Stimulated activated naive CD8-positive, alpha-beta T cell treated with anti-CD3 and anti-CD28 coated beads, Interleukin-15, amount 100 ng/mL, for 72 hours (primary cell): Measurements from ENCODE around the gene ZNF396.
A peak's percentile ranks its signal among the peaks of the same experiment; 100 is the strongest.

Experiments
- ATAC-seq: fragments of 150-1000 bp; cut with Tn5 transposase; 2 replicates; pipeline ENCODE4 v1.10.0; 2021; ENCODE audit warnings: mild to moderate bottlenecking, moderate library complexity
- DNase-seq, 2 donors: peaks; one replicate each; pipeline ENCODE4 v3.0.0; 2021 to 2022
- H3K27ac Mint-ChIP-seq, 2 donors: one replicate each; pipeline ENCODE4 v1.8.0; 2022; ENCODE audit warnings: mild to moderate bottlenecking in 2 of 2, mixed read lengths in 2 of 2, moderate library complexity in 2 of 2
- H3K27me3 Mint-ChIP-seq: one replicate; pipeline ENCODE4 v1.8.0; 2022; ENCODE audit warnings: mixed read lengths
- H3K4me1 Mint-ChIP-seq: one replicate; pipeline ENCODE4 v1.8.0; 2022; ENCODE audit warnings: mild to moderate bottlenecking, mixed read lengths
- H3K4me3 Mint-ChIP-seq, 2 donors: one replicate each; pipeline ENCODE4 v1.8.0; 2022; ENCODE audit warnings: mild to moderate bottlenecking in 2 of 2, mixed read lengths in 2 of 2, moderate library complexity in 1 of 2
- H3K9me3 Mint-ChIP-seq, 2 donors: one replicate each; pipeline ENCODE4 v1.8.0; 2022; ENCODE audit warnings: mixed read lengths in 2 of 2

ZNF396 gene

GRCh38 chr18:35362531-35362930 is 14.6 kb downstream of the ZNF396 start:
- no peaks in the 10 kb centered on the region for H3K4me1 Mint-ChIP-seq
- peaks cover 20% of the 10 kb centered on the region for H3K27me3 Mint-ChIP-seq
- no peak overlapping the region for H3K4me3 Mint-ChIP-seq
- no peak for DNase-seq
- H3K27ac Mint-ChIP-seq, result no peak overlapping the region
- H3K9me3 Mint-ChIP-seq, result peaks cover 0 to 5% of the 10 kb centered on the region in 2 donors
- no peak for ATAC-seq

GRCh38 chr18:35361570-35362321 is 15.4 kb downstream of the ZNF396 start:
- H3K4me3 Mint-ChIP-seq, result no peak overlapping the region
- H3K27ac Mint-ChIP-seq, result no peak overlapping the region
- H3K27me3 Mint-ChIP-seq, result peaks cover 20% of the 10 kb centered on the region
- DNase-seq (no peak), ATAC-seq (no peak)
- peaks cover 0 to 5% of the 10 kb centered on the region in 2 donors for H3K9me3 Mint-ChIP-seq
- H3K4me1 Mint-ChIP-seq, result no peaks in the 10 kb centered on the region

GRCh38 chr18:35355140-35355618 is 22.0 kb downstream of the ZNF396 start:
- Mint-ChIP-seq H3K27me3 (peaks cover 2% of the 10 kb centered on the region), H3K4me3 (no peak overlapping the region), H3K9me3 (peaks cover 15% of the 10 kb centered on the region in 2 donors), H3K27ac (no peak overlapping the region), H3K4me1 (no peaks in the 10 kb centered on the region)
- ATAC-seq, result peak; percentile 100
- DNase-seq, result peak; percentile 42 to 70

GRCh38 chr18:35352778-35353177 is 24.4 kb downstream of the ZNF396 start:
- H3K27me3 Mint-ChIP-seq, result no peaks in the 10 kb centered on the region
- H3K9me3 Mint-ChIP-seq, result peaks cover 15% of the 10 kb centered on the region in 2 donors

GRCh38 chr18:35352283-35352682 is 24.9 kb downstream of the ZNF396 start:
- Mint-ChIP-seq H3K27me3 (no peaks in the 10 kb centered on the region), H3K4me1 (no peaks in the 10 kb centered on the region), H3K9me3 (peaks cover 15% of the 10 kb centered on the region in 2 donors), H3K4me3 (no peak overlapping the region), H3K27ac (no peak overlapping the region)
- DNase-seq, result no peak
- ATAC-seq, result no peak

More at GRCh38 chr18:35352778-35353177, 24.4 kb downstream of the ZNF396 start:
- Mint-ChIP-seq H3K4me3 (no peak overlapping the region), H3K4me1 (no peaks in the 10 kb centered on the region), H3K27ac (no peak overlapping the region)
- ATAC-seq (no peak), DNase-seq (no peak)

- H3K4me1 Mint-ChIP-seq, result peaks cover 23% of the 10 kb centered on the region
- H3K27me3 Mint-ChIP-seq, result no peaks in the 10 kb centered on the region
- peaks cover 11 to 15% of the 10 kb centered on the region in 2 donors for H3K9me3 Mint-ChIP-seq
- no peak for DNase-seq
- no peak for ATAC-seq
- H3K27ac Mint-ChIP-seq, result no peak overlapping the region
- no peak overlapping the region for H3K4me3 Mint-ChIP-seq
Measured at GRCh38 chr18:35348001-35348400, 29.1 kb downstream of the ZNF396 start.

- DNase-seq (no peak), ATAC-seq (no peak)
- no peak overlapping the region for H3K4me3 Mint-ChIP-seq
- no peaks in the 10 kb centered on the region for H3K9me3 Mint-ChIP-seq
- H3K27me3 Mint-ChIP-seq, result no peaks in the 10 kb centered on the region
- H3K4me1 Mint-ChIP-seq, result peaks cover 36% of the 10 kb centered on the region
- H3K27ac Mint-ChIP-seq, result no peak overlapping the region
Measured at GRCh38 chr18:35345950-35346349, 31.2 kb downstream of the ZNF396 start.

GRCh38 chr18:35345460-35345921 is 31.6 kb downstream of the ZNF396 start:
- H3K4me3 Mint-ChIP-seq, result peak overlapping the region; percentile 92 to 97
- ATAC-seq (no peak), DNase-seq (no peak)
- no peaks in the 10 kb centered on the region for H3K27me3 Mint-ChIP-seq
- peak overlapping the region in 1 of 2 donors; percentile 81 for H3K27ac Mint-ChIP-seq
- H3K4me1 Mint-ChIP-seq, result peaks cover 36% of the 10 kb centered on the region
- no peaks in the 10 kb centered on the region for H3K9me3 Mint-ChIP-seq

- H3K4me1 Mint-ChIP-seq, result peaks cover 42% of the 10 kb centered on the region
- H3K27ac Mint-ChIP-seq, result peak overlapping the region; percentile 96 to 99
- no peaks in the 10 kb centered on the region for H3K27me3 Mint-ChIP-seq
- H3K9me3 Mint-ChIP-seq, result no peaks in the 10 kb centered on the region
- peak overlapping the region; percentile 92 to 97 for H3K4me3 Mint-ChIP-seq
- DNase-seq, result no peak
- no peak for ATAC-seq
Measured at GRCh38 chr18:35344736-35345459, 32.2 kb downstream of the ZNF396 start.

GRCh38 chr18:35343936-35344735 is 33.0 kb downstream of the ZNF396 start, which contains the start of gene ZNF24:
Gene ZNF24, minus strand, starts transcription at chr18:35344420. Its CDS starts 3,770 bp downstream, at chr18:35340650.
- peak within 1 kb of the TSS; percentile 92 to 97 for H3K4me3 Mint-ChIP-seq
- H3K27ac Mint-ChIP-seq, result peak within 1 kb of the TSS; percentile 96 to 99
- DNase-seq, result peak; percentile 85 to 93
- H3K27me3 Mint-ChIP-seq, result no peaks in the 10 kb centered on the region
- peak; percentile 94 for ATAC-seq
- H3K9me3 Mint-ChIP-seq, result no peaks in the 10 kb centered on the region
- H3K4me1 Mint-ChIP-seq, result peaks cover 50% of the 10 kb centered on the region

- Mint-ChIP-seq H3K4me1 (peaks cover 54% of the 10 kb centered on the region), H3K27me3 (no peaks in the 10 kb centered on the region), H3K4me3 (peak overlapping the region; percentile 92 to 97), H3K27ac (peak overlapping the region; percentile 96 to 99), H3K9me3 (no peaks in the 10 kb centered on the region)
- ATAC-seq (no peak), DNase-seq (no peak)
Measured at GRCh38 chr18:35343488-35343935, 33.6 kb downstream of the ZNF396 start.

GRCh38 chr18:35337286-35337685 is 39.9 kb downstream of the ZNF396 start:
- no peaks in the 10 kb centered on the region for H3K9me3 Mint-ChIP-seq
- H3K27ac Mint-ChIP-seq, result peak overlapping the region in 1 of 2 donors; percentile 59
- ATAC-seq (no peak), DNase-seq (no peak)
- H3K27me3 Mint-ChIP-seq, result no peaks in the 10 kb centered on the region
- H3K4me1 Mint-ChIP-seq, result peaks cover 35% of the 10 kb centered on the region
- H3K4me3 Mint-ChIP-seq, result no peak overlapping the region

GRCh38 chr18:35335866-35336265 is 41.3 kb downstream of the ZNF396 start:
- Mint-ChIP-seq H3K9me3 (no peaks in the 10 kb centered on the region), H3K27ac (no peak overlapping the region), H3K27me3 (no peaks in the 10 kb centered on the region), H3K4me3 (no peak overlapping the region), H3K4me1 (peaks cover 27% of the 10 kb centered on the region)
- ATAC-seq, result no peak
- no peak for DNase-seq

GRCh38 chr18:35334821-35335220 is 42.3 kb downstream of the ZNF396 start:
- Mint-ChIP-seq H3K4me3 (no peak overlapping the region), H3K27me3 (no peaks in the 10 kb centered on the region), H3K4me1 (peaks cover 21% of the 10 kb centered on the region), H3K9me3 (no peaks in the 10 kb centered on the region), H3K27ac (no peak overlapping the region)
- DNase-seq, result no peak
- ATAC-seq, result no peak

- Mint-ChIP-seq H3K27ac (no peak overlapping the region), H3K4me3 (no peak overlapping the region), H3K4me1 (peaks cover 15% of the 10 kb centered on the region)
Measured at GRCh38 chr18:35334212-35334611, 42.9 kb downstream of the ZNF396 start.

More at GRCh38 chr18:35334212-35334611, 42.9 kb downstream of the ZNF396 start:
- no peak for ATAC-seq
- DNase-seq, result no peak
- Mint-ChIP-seq H3K9me3 (no peaks in the 10 kb centered on the region), H3K27me3 (no peaks in the 10 kb centered on the region)
